Ascending aorta (tissue), 2 donors: ENCODE measurements around the gene MRPS25. TPM values are rescaled to one million over a fixed set of nuclear protein-coding genes. Genes with fewer than 3 reads are reported as not detected.

ENCODE experiments used
- DNase-seq, 2 donors: peaks; one replicate each; pipeline ENCODE4 v3.0.0-alpha.2; 2019; ENCODE audit warnings: low spot score in 2 of 2
- H3K27ac ChIP-seq, 2 donors: fragments of 200-600 bp; sonication (generic); one replicate each; pipeline ENCODE4 v1.5.1; 2016 to 2017; ENCODE audit warnings: mild to moderate bottlenecking in 1 of 2
- H3K27me3 ChIP-seq: fragments of 200-600 bp; sonication (generic); one replicate; pipeline ENCODE4 v1.5.1; 2017
- H3K36me3 ChIP-seq, 2 donors: fragments of 200-600 bp; sonication (generic); one replicate each; pipeline ENCODE4 v1.5.1; 2016
- H3K4me1 ChIP-seq, 2 donors: fragments of 200-600 bp; sonication (generic); one replicate each; pipeline ENCODE4 v1.5.1; 2016 to 2017; ENCODE audit warnings: mild to moderate bottlenecking in 1 of 2
- H3K4me3 ChIP-seq, 2 donors: fragments of 200-600 bp; sonication (generic); one replicate each; pipeline ENCODE4 v1.5.1; 2016 to 2017; ENCODE audit warnings: mild to moderate bottlenecking in 1 of 2
- H3K9me3 ChIP-seq, 2 donors: fragments of 200-600 bp; sonication (generic); one replicate each; pipeline ENCODE4 v1.5.1; 2016
- intact Hi-C: fragments of 100-400 bp; cut with DNase I; formaldehyde crosslinking; loops from one replicate; pipeline ENCODE4 v1.15.1; 2023
- total RNA-seq: library from RNA; depleted of rRNA; stranded (reverse); fragments of >200 nt; gene quantifications from one replicate; pipeline ENCODE4 v1.1.0, GENCODE V29; 2016
- TF ChIP-seq, protein P1 (sequence below), 3 experiments: fragments of 200-600 bp in 2 of 3; fragments of 450-650 bp in 1 of 3; sonication (generic) in 2 of 3; IDR thresholded peaks; one replicate each; pipeline ENCODE4 v1.5.1; 2016 to 2019; ENCODE audit warnings: antibody characterized with exemption in 3 of 3, mild to moderate bottlenecking in 1 of 3, moderate library complexity in 1 of 3

MRPS25 gene
- total RNA-seq, 1 donor from 2014 or later, result 8.1 TPM

DNA sequence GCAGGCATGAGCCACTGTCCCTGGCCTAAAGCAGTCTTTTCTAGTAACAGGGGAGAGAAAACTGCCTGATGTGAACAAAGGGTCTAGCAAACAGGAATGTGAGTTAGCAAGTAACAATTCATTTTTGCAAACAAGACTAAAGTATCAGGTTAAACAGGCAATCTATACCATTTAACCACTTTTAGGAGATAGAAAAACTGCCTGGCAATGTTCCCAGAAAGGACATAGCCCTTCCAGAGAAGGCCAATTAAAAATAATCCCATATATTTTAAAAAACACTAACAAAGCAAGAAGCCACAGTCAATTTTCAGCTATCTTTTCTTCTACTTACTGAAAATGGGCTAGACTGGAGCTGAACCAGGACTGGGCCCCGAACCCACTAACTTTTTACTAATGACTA, 27.6 kb upstream of the MRPS25 start:
- Histone ChIP-seq H3K36me3 (peaks cover 33 to 60% of the 10 kb centered on the region in 2 donors), H3K4me1 (peaks cover 0 to 28% of the 10 kb centered on the region in 2 donors), H3K4me3 (no peak overlapping the region), H3K9me3 (no peaks in the 10 kb centered on the region), H3K27me3 (no peaks in the 10 kb centered on the region), H3K27ac (no peak overlapping the region)
- no peak for DNase-seq
- TF ChIP-seq, protein P1, sequence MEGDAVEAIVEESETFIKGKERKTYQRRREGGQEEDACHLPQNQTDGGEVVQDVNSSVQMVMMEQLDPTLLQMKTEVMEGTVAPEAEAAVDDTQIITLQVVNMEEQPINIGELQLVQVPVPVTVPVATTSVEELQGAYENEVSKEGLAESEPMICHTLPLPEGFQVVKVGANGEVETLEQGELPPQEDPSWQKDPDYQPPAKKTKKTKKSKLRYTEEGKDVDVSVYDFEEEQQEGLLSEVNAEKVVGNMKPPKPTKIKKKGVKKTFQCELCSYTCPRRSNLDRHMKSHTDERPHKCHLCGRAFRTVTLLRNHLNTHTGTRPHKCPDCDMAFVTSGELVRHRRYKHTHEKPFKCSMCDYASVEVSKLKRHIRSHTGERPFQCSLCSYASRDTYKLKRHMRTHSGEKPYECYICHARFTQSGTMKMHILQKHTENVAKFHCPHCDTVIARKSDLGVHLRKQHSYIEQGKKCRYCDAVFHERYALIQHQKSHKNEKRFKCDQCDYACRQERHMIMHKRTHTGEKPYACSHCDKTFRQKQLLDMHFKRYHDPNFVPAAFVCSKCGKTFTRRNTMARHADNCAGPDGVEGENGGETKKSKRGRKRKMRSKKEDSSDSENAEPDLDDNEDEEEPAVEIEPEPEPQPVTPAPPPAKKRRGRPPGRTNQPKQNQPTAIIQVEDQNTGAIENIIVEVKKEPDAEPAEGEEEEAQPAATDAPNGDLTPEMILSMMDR (IDR thresholded peaks at IDR 0.05), result no peak
- intact Hi-C loops, result no loop called here

DNA sequence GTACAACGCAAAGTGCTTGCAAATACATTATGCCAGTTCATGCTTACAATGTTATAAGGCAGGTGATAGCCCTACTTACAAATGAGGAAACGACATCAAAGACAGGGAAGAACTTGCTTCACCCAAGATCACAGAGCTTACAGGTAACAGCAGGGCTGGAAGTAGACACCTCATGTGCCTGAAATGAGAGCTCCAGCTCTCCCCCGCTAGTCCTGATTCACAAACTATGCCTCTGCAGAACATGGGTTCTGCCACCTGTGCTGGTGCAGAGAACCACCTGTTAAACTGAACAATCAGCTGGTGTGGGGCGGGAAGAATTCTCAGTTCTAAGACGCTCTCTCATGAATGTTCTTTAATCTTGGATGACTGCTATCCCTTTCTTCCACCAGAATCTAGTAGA, 26.5 kb upstream of the MRPS25 start:
- intact Hi-C loops, result no loop called here
- TF ChIP-seq, protein P1 (IDR thresholded peaks at IDR 0.05), result no peak
- no peaks in the 10 kb centered on the region for H3K9me3 ChIP-seq
- peaks cover 40 to 72% of the 10 kb centered on the region in 2 donors for H3K36me3 ChIP-seq
- H3K27me3 ChIP-seq, result no peaks in the 10 kb centered on the region
- no peak overlapping the region for H3K4me3 ChIP-seq
- H3K4me1 ChIP-seq, result peaks cover 0 to 20% of the 10 kb centered on the region in 2 donors
- no peak for DNase-seq
- H3K27ac ChIP-seq, result no peak overlapping the region

DNA sequence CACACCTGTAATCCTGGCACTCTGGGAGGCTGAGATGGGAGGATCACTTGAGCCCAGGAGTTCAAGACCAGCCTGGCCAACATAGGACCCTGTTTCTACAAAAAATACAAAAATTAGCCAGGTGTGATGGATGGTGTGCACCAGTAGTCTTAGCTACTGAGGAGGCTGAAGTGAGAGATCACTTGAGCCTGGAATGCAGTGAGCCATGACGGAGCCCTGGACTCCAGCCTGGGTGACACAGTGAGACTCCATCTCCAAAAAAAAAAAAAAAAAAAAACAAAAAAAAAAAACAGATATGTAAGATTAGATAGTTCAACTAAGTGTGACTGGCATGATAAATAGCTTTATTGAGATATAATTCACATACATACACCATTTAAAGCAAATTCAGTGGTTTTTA, 24.1 kb upstream of the MRPS25 start:
- Histone ChIP-seq H3K9me3 (no peaks in the 10 kb centered on the region), H3K27me3 (no peaks in the 10 kb centered on the region), H3K4me3 (no peak overlapping the region), H3K36me3 (peaks cover 59 to 78% of the 10 kb centered on the region in 2 donors), H3K4me1 (peaks cover 0 to 9% of the 10 kb centered on the region in 2 donors), H3K27ac (no peak overlapping the region)
- DNase-seq, result no peak
- TF ChIP-seq, protein P1 (IDR thresholded peaks at IDR 0.05), result no peak
- intact Hi-C loops, result no loop called here

DNA sequence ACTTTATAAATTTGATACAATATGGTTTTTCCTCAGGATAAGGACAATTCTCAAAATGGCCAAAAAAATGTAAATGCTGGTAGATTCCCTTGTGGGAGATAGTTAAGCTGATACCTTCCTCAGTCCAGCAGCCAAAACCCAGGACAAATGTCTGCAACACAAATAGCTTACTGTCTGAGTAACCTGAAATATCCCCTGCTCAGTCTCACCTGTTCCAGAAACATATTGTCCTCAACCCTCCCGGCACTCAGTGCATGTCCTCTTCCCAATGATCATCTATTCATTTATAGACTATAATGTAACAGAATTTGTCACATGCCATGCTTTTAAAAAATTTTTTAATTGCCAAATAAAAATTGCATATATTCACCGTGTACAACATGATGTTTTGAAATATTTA, 21.6 kb upstream of the MRPS25 start:
- intact Hi-C loops, result no loop called here
- no peak for DNase-seq
- Histone ChIP-seq H3K27me3 (no peaks in the 10 kb centered on the region), H3K36me3 (peaks cover 78 to 97% of the 10 kb centered on the region in 2 donors), H3K4me3 (no peak overlapping the region), H3K9me3 (no peaks in the 10 kb centered on the region), H3K4me1 (no peaks in the 10 kb centered on the region), H3K27ac (no peak overlapping the region)
- TF ChIP-seq, protein P1 (IDR thresholded peaks at IDR 0.05), result no peak

DNA sequence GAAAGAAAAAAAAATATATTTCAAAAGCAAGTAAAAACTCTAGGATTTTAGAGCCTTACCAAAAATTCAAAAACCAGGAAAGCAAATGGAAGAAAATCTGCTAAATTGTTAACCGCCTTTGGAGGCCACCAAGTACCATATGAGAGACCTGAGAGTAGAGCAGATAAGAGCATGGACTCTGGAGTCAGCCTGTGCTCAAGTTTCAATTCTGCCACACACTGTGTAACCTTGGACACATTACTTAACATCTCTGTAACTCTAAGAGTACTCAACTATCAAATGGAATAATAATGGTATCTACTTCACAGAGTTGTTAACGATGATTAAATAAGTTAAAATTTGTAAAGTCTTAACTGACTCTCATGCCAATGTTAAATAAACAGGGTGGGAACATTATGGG, 21.1 kb upstream of the MRPS25 start:
- H3K27ac ChIP-seq, result no peak overlapping the region
- H3K4me1 ChIP-seq, result no peaks in the 10 kb centered on the region
- DNase-seq, result no peak
- H3K4me3 ChIP-seq, result no peak overlapping the region
- intact Hi-C loops, result no loop called here
- H3K36me3 ChIP-seq, result peaks cover 79 to 97% of the 10 kb centered on the region in 2 donors
- no peaks in the 10 kb centered on the region for H3K9me3 ChIP-seq
- no peaks in the 10 kb centered on the region for H3K27me3 ChIP-seq
- TF ChIP-seq, protein P1 (IDR thresholded peaks at IDR 0.05), result no peak

DNA sequence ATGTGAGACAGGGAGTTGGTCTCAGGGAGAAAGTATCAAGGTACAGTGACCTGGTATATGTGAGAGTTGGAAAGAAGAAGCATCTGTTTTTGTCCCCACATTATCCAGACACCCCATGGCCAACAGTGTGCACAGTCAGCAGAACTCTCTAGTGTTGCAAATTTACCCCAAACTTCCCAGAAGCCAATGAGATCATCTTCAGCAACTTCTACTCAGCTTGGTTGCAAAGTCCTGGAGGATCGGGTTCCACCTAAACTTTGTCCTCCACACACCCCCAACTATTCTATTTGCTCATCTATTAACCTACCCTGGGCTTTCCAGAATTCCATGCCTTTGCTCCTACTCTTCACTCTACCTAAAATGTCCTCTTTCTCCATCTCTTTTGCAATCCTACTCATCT, 18.1 kb upstream of the MRPS25 start:
- H3K27ac ChIP-seq, result no peak overlapping the region
- H3K36me3 ChIP-seq, result peaks cover 85 to 98% of the 10 kb centered on the region in 2 donors
- H3K4me3 ChIP-seq, result no peak overlapping the region
- TF ChIP-seq, protein P1 (IDR thresholded peaks at IDR 0.05), result no peak
- H3K4me1 ChIP-seq, result no peaks in the 10 kb centered on the region
- DNase-seq, result no peak
- intact Hi-C loops, result no loop called here
- no peaks in the 10 kb centered on the region for H3K9me3 ChIP-seq
- no peaks in the 10 kb centered on the region for H3K27me3 ChIP-seq
